Esophagus muscularis mucosa (tissue), 4 donors: ENCODE measurements around the gene SLC38A8.

Experiments used
- CTCF ChIP-seq, 3 experiments: fragments of 200-600 bp in 2 of 3; fragments of 450-650 bp in 1 of 3; sonication (generic) in 2 of 3; IDR thresholded peaks; one replicate each; pipeline ENCODE4 v1.5.1; 2017 to 2019; ENCODE audit warnings: antibody characterized with exemption in 3 of 3, mild to moderate bottlenecking in 2 of 3, moderate library complexity in 1 of 3
- EP300 ChIP-seq: sonication (generic); formaldehyde crosslinking; IDR thresholded peaks from one replicate; pipeline ENCODE4 v1.6.1; 2017; ENCODE audit warnings: antibody characterized with exemption
- POLR2A ChIP-seq: fragments of 450-650 bp; IDR thresholded peaks from one replicate; pipeline ENCODE4 v1.6.1; 2017; ENCODE audit warnings: antibody characterized with exemption, moderate library complexity, mild to moderate bottlenecking, low read depth
- POLR2AphosphoS5 ChIP-seq, 2 donors: sonication (generic); formaldehyde crosslinking; IDR thresholded peaks; one replicate each; pipeline ENCODE4 v1.6.1; 2017; ENCODE audit warnings: antibody characterized with exemption in 2 of 2

- TF ChIP-seq POLR2A (no peak), CTCF (IDR thresholded peaks at IDR 0.05) (no peak), EP300 (no peak), POLR2AphosphoS5 (IDR thresholded peaks at IDR 0.05) (no peak)
Measured at GRCh38 chr16:84042308-84042878, at the start of gene SLC38A8.
